DOHH2 (cell line): ENCODE data around the gene PHF23.

Experiments
- H3F3A ChIP-seq: fragments of 200-600 bp; sonication (generic), shearing (Covaris generic); 2 replicates; pipeline ENCODE4 v1.6.0; 2016; ENCODE audit warnings: antibody characterized with exemption, mild to moderate bottlenecking; ENCODE audit not compliant: control insufficient read depth, insufficient read depth
- H3K27ac ChIP-seq: fragments of 200-600 bp; sonication (generic); 2 replicates; pipeline ENCODE4 v1.5.1; 2014; ENCODE audit warnings: low read depth, mild to moderate bottlenecking, low read length, moderate library complexity
- H3K27me3 ChIP-seq: fragments of 200-600 bp; sonication (generic); 2 replicates; pipeline ENCODE4 v1.6.1; 2014; ENCODE audit warnings: mild to moderate bottlenecking, low read length, mixed read lengths; ENCODE audit not compliant: control insufficient read depth
- H3K36me3 ChIP-seq: fragments of 200-600 bp; sonication (generic); 2 replicates; pipeline ENCODE4 v1.6.1; 2014; ENCODE audit warnings: mild to moderate bottlenecking, low read length, moderate library complexity, mixed read lengths; ENCODE audit not compliant: control insufficient read depth
- H3K4me1 ChIP-seq: fragments of 200-600 bp; sonication (generic); 2 replicates; pipeline ENCODE4 v1.6.1; 2014; ENCODE audit warnings: mild to moderate bottlenecking, low read length, mixed read lengths; ENCODE audit not compliant: control insufficient read depth
- H3K4me2 ChIP-seq: fragments of 200-600 bp; sonication (generic); 2 replicates; pipeline ENCODE4 v1.6.0; 2014; ENCODE audit warnings: mild to moderate bottlenecking, low read length, moderate library complexity
- H3K4me3 ChIP-seq: fragments of 200-600 bp; sonication (generic); 2 replicates; pipeline ENCODE4 v1.5.1; 2014; ENCODE audit warnings: mild to moderate bottlenecking, low read length, mixed read lengths
- H3K79me2 ChIP-seq: fragments of 200-600 bp; sonication (generic); 2 replicates; pipeline ENCODE4 v1.6.1; 2014; ENCODE audit warnings: mild to moderate bottlenecking, low read length, mixed read lengths; ENCODE audit not compliant: control insufficient read depth
- H3K9me2 ChIP-seq: fragments of 200-600 bp; sonication (generic); replicated peaks from 2 replicates; pipeline ENCODE4 v1.6.1; 2014; ENCODE audit warnings: mild to moderate bottlenecking, low read length, mixed read lengths; ENCODE audit not compliant: control insufficient read depth
- H3K9me3 ChIP-seq: fragments of 200-600 bp; sonication (generic); 2 replicates; pipeline ENCODE4 v1.6.1; 2014; ENCODE audit warnings: antibody characterized with exemption, low read length, mixed read lengths; ENCODE audit not compliant: control insufficient read depth, insufficient read depth
- H4K20me1 ChIP-seq: fragments of 200-600 bp; sonication (generic); 2 replicates; pipeline ENCODE4 v1.6.0; 2014; ENCODE audit warnings: low read depth, mild to moderate bottlenecking, antibody characterized with exemption, low read length, moderate library complexity; ENCODE audit not compliant: control insufficient read depth, insufficient read depth
- CTCF ChIP-seq: fragments of 200-600 bp; sonication (generic); IDR thresholded peaks from one replicate; pipeline ENCODE4 v1.5.1; 2014; ENCODE audit warnings: antibody characterized with exemption, mild to moderate bottlenecking, low read depth, low read length; ENCODE audit not compliant: poor library complexity, severe bottlenecking
- EZH2phosphoT487 ChIP-seq: fragments of 200-600 bp; sonication (generic); IDR thresholded peaks from 2 replicates; pipeline ENCODE4 v1.6.1; 2017; ENCODE audit warnings: borderline replicate concordance, mild to moderate bottlenecking, antibody characterized with exemption, low read length, moderate library complexity, mixed read lengths

The PHF23 gene

GRCh38 chr17:7219812-7220592, 19.3 kb downstream of the PHF23 start, which contains the start of the genes ACADVL and DLG4:
Gene ACADVL, plus strand, starts transcription at chr17:7219938. Its CDS starts 47 bp downstream, at chr17:7219985.
Gene DLG4, minus strand, starts transcription at chr17:7219836.
- Histone ChIP-seq H3K79me2 (peaks cover 26% of the 10 kb centered on the region), H3F3A (peaks cover 17% of the 10 kb centered on the region), H3K4me3 (peak within 1 kb of the TSS; percentile 73), H3K4me2 (peak within 1 kb of the TSS; percentile 82), H4K20me1 (peaks cover 5% of the 10 kb centered on the region; the same call in 1 of the 2 replicates), H3K4me1 (peaks cover 56% of the 10 kb centered on the region), H3K9me2 (no peaks in the 10 kb centered on the region), H3K27me3 (no peaks in the 10 kb centered on the region), H3K36me3 (peaks cover 42% of the 10 kb centered on the region), H3K9me3 (no peaks in the 10 kb centered on the region), H3K27ac (peak within 1 kb of the TSS; percentile 43)
- no peak for TF ChIP-seq CTCF
- TF ChIP-seq EZH2phosphoT487: no peak

- TF ChIP-seq EZH2phosphoT487 (no peak), CTCF (no peak)
- Histone ChIP-seq H3K27ac (peak overlapping the region; percentile 43), H3K4me2 (peak overlapping the region; percentile 82), H3K27me3 (no peaks in the 10 kb centered on the region), H4K20me1 (peaks cover 5% of the 10 kb centered on the region; the same call in 1 of the 2 replicates), H3K4me3 (peak overlapping the region; percentile 73), H3K79me2 (peaks cover 26% of the 10 kb centered on the region), H3K36me3 (peaks cover 37% of the 10 kb centered on the region), H3K4me1 (peaks cover 61% of the 10 kb centered on the region), H3F3A (peaks cover 17% of the 10 kb centered on the region), H3K9me3 (no peaks in the 10 kb centered on the region), H3K9me2 (no peaks in the 10 kb centered on the region)
Measured at GRCh38 chr17:7219229-7219811, 19.9 kb downstream of the PHF23 start.

GRCh38 chr17:7218758-7219157, 20.5 kb downstream of the PHF23 start:
- Histone ChIP-seq H3K4me3 (peak overlapping the region; percentile 73), H3K4me1 (peaks cover 65% of the 10 kb centered on the region), H3K4me2 (peak overlapping the region; percentile 82), H4K20me1 (peaks cover 5% of the 10 kb centered on the region; the same call in 1 of the 2 replicates), H3K9me2 (no peaks in the 10 kb centered on the region), H3K27me3 (no peaks in the 10 kb centered on the region), H3K9me3 (no peaks in the 10 kb centered on the region), H3K27ac (peak overlapping the region; percentile 43; the same call in 1 of the 2 replicates), H3K36me3 (peaks cover 31% of the 10 kb centered on the region), H3K79me2 (peaks cover 26% of the 10 kb centered on the region), H3F3A (peaks cover 17% of the 10 kb centered on the region)
- TF ChIP-seq EZH2phosphoT487 (no peak), CTCF (no peak)
